Colonic mucosa (tissue), 4 donors: ENCODE data around the gene FARS2. TPM values are rescaled to one million over a fixed set of nuclear protein-coding genes. Genes with fewer than 3 reads are reported as not detected.

Source experiments
- DNase-seq: peaks from one replicate; pipeline ENCODE4 v3.0.0-alpha.2; 2020
- H3K27ac ChIP-seq: fragments of 200-600 bp; one replicate; pipeline ENCODE4 v1.8.0; 2021
- H3K27me3 ChIP-seq: fragments of 200-600 bp; one replicate; pipeline ENCODE4 v1.8.0; 2021
- H3K36me3 ChIP-seq: fragments of 200-600 bp; one replicate; pipeline ENCODE4 v1.8.0; 2021
- H3K4me1 ChIP-seq: fragments of 200-600 bp; one replicate; pipeline ENCODE4 v1.8.0; 2021; ENCODE audit warnings: mild to moderate bottlenecking
- H3K4me3 ChIP-seq: fragments of 200-600 bp; one replicate; pipeline ENCODE4 v1.8.0; 2021
- H3K9ac ChIP-seq, 2 donors: one replicate each; pipeline ENCODE4 v1.7.0; 2013; ENCODE audit warnings: control low read depth in 2 of 2, low read depth in 2 of 2, low read length in 2 of 2
- H3K9me3 ChIP-seq: fragments of 200-600 bp; one replicate; pipeline ENCODE4 v1.8.0; 2021
- intact Hi-C: fragments of 100-400 bp; cut with DNase I; formaldehyde crosslinking; loops from one replicate; pipeline ENCODE4 v1.14.1; 2022
- total RNA-seq, 2 donors: library from RNA; stranded (reverse); fragmentation: NEBNext Ultra II Directional in 1 of 2; extraction: Animal tissue kit (Norgen Biotek cat#: 25700) in 1 of 2; gene quantifications; one replicate each; pipeline ENCODE4 v1.2.1, GENCODE V29; 2021
- TF ChIP-seq, protein P1 (sequence below): fragments of 200-600 bp; IDR thresholded peaks from one replicate; pipeline ENCODE4 v1.8.0; 2022; ENCODE audit warnings: antibody characterized with exemption, mild to moderate bottlenecking
- donor health status: healthy.
- donor health status: DM: no; HTN: no; CAD: no.
- donor health status: DM: no; HTN: no; CAD: no.

The FARS2 gene
- total RNA-seq, 2 donors from 2014 or later = 14.7 to 23.0 TPM

DNA sequence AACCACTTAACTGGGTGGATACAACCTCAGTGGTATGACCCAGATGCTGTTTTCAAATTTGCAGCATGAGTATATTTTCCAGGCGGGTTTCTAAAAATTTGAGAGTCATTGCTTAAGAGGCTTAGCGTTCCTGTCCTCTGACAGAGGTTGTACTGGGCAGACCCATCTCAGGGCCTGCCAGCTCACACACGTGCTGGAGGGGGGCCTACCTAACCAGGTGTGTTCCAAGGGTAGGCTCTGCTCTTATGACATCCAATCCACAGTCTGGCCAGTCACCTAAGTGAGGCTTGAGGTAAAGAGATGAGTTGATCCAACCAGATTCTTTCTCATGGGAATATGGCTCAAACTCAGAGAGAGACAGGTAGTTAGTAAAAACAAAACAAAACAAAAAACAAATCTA is 1.9 kb upstream of the FARS2 start:
- H3K9ac ChIP-seq = no peak overlapping the region
- no peak for DNase-seq
- H3K4me3 ChIP-seq = no peak overlapping the region
- no peaks in the 10 kb centered on the region for H3K9me3 ChIP-seq
- H3K27me3 ChIP-seq = no peaks in the 10 kb centered on the region
- no peak overlapping the region for H3K27ac ChIP-seq
- TF ChIP-seq, protein P1, sequence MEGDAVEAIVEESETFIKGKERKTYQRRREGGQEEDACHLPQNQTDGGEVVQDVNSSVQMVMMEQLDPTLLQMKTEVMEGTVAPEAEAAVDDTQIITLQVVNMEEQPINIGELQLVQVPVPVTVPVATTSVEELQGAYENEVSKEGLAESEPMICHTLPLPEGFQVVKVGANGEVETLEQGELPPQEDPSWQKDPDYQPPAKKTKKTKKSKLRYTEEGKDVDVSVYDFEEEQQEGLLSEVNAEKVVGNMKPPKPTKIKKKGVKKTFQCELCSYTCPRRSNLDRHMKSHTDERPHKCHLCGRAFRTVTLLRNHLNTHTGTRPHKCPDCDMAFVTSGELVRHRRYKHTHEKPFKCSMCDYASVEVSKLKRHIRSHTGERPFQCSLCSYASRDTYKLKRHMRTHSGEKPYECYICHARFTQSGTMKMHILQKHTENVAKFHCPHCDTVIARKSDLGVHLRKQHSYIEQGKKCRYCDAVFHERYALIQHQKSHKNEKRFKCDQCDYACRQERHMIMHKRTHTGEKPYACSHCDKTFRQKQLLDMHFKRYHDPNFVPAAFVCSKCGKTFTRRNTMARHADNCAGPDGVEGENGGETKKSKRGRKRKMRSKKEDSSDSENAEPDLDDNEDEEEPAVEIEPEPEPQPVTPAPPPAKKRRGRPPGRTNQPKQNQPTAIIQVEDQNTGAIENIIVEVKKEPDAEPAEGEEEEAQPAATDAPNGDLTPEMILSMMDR = no peak
- intact Hi-C loops = no loop called here
- no peaks in the 10 kb centered on the region for H3K4me1 ChIP-seq
- H3K36me3 ChIP-seq = no peaks in the 10 kb centered on the region

DNA sequence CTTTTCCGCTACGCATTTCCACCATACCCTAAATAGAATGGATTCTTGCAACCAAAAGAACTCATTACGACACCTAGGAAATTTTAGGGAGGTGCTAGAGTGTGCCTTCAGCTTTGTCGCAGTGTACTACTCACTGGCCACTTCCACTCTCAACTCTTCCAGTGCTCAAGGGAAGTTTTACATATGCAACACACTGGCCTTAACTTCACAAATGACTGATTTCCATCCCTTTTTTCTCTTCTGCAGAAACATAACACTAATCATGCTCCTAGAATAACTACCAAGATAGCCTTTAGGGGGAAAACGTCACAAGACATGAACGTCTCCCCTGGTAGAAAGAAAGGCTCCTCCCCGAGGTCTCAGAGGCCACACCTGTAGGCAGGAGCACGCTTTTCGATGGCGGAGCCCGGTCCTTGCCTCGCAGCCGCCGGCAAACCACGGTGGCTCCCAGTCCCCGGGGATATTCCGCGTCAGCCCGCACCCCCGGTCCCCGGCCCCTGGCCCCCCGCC is 1.1 kb upstream of the FARS2 start:
- intact Hi-C loops = no loop called here
- DNase-seq = peak; percentile 73
- Histone ChIP-seq H3K36me3 (no peaks in the 10 kb centered on the region), H3K4me1 (no peaks in the 10 kb centered on the region), H3K27me3 (no peaks in the 10 kb centered on the region), H3K27ac (peak overlapping the region; percentile 90), H3K4me3 (peak overlapping the region; percentile 69), H3K9me3 (no peaks in the 10 kb centered on the region), H3K9ac (peak overlapping the region in 1 of 2 donors; percentile 74)
- TF ChIP-seq, protein P1 = no peak

DNA sequence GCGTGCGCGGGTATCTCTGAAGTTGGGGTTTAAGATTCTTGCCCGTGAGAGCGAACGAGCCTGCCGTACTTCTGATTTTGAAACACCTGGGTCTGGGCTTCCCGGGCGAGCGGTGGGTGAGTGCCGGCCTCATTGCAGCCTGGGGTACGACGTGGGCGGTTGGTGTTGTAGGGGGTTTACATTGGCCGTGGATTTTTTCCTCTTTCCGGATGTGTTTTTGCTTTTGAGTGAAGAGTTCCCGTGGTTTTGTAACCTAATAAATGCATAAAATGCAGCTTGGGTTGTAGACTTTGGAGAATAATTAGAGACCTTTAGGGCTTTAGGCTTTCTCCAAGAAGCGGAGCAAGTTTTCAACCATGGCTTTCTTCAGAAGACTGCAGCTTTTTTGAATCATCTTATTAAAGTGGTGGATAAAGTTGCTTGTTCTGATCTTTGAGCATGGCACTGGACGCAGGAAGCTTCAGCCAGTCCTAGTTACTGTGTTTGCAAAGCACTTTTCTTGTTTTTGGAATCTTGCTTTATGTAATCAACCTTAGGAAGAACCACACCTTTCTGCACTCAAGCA is 314 bp downstream of the FARS2 start:
- no peaks in the 10 kb centered on the region for H3K36me3 ChIP-seq
- no peak for DNase-seq
- no peaks in the 10 kb centered on the region for H3K27me3 ChIP-seq
- H3K27ac ChIP-seq = peak overlapping the region; percentile 90
- TF ChIP-seq, protein P1 = no peak
- peak overlapping the region; percentile 69 for H3K4me3 ChIP-seq
- peak overlapping the region; percentile 71 to 84 for H3K9ac ChIP-seq
- intact Hi-C loops = no loop called here
- no peaks in the 10 kb centered on the region for H3K4me1 ChIP-seq
- H3K9me3 ChIP-seq = no peaks in the 10 kb centered on the region

DNA sequence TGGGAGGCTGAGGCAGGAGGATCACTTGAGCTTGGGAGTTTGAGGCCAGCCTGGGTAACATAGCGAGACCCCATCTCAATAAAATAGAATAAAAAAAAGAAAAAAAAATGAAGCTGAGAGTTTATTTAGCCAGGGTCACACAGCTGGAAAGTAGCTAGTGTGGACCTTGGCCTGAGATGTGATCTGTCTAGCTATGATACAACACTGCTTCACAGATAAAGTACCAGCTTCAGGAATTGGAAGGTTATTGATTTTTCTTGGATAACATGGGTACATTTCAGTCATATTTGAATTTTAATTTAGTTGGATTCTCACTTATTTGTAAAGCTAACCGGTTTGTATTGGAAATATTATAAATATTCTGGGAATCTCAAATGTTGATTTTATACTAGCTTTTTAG is 5.1 kb downstream of the FARS2 start:
- H3K4me1 ChIP-seq = no peaks in the 10 kb centered on the region
- H3K27ac ChIP-seq = no peak overlapping the region
- TF ChIP-seq, protein P1 = no peak
- intact Hi-C loops = no loop called here
- H3K9ac ChIP-seq = no peak overlapping the region
- H3K9me3 ChIP-seq = no peaks in the 10 kb centered on the region
- H3K4me3 ChIP-seq = no peak overlapping the region
- H3K36me3 ChIP-seq = no peaks in the 10 kb centered on the region
- no peaks in the 10 kb centered on the region for H3K27me3 ChIP-seq
- no peak for DNase-seq

DNA sequence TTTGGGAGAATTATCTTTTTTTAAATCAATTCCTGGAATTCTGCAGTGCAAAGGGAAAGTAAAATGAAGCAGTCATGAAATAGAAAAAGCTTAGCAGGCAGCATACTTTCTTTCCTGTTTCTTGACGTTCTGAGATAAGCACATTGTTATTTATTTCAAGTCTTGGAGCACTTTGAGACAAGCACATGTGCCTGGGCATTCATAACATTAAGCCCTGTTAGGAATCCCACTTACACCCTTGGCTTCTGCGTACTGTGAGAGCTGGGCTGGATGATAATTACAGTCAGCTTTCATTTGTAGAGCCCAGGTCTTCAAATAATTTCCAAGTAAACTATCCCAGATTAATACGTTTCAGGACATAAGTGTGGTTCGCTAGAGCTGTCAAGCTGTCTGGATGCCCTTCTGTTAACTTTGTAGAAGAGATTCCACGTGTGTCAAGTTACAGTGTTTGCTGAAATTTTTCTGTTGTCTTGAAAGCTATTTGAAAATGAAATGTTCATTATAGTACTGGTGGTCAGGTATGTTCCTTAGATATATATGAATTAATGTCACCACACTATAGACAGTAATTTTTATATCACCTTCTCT is 8.9 kb downstream of the FARS2 start:
- Histone ChIP-seq H3K27me3 (no peaks in the 10 kb centered on the region), H3K36me3 (no peaks in the 10 kb centered on the region), H3K4me3 (no peak overlapping the region), H3K9ac (no peak overlapping the region), H3K9me3 (no peaks in the 10 kb centered on the region), H3K4me1 (no peaks in the 10 kb centered on the region), H3K27ac (no peak overlapping the region)
- no peak for DNase-seq
- TF ChIP-seq, protein P1 = no peak
- intact Hi-C loops = no loop called here
